HepG2 (cell line): ENCODE data around the gene NEK6. TPM values are rescaled to one million over a fixed set of nuclear protein-coding genes. Genes with fewer than 3 reads are reported as not detected.

Experiments
- MAFK ChIP-seq, 2 experiments: IDR thresholded peaks in 1 of 2; conservative IDR thresholded peaks in 1 of 2; 2 replicates each; pipeline ENCODE4 v1.6.1; 2011; ENCODE audit warnings: improper control_type of control experiment in 2 of 2, low read length in 2 of 2
- MIER2 ChIP-seq: IDR thresholded peaks from 2 replicates; pipeline ENCODE4 v1.6.1; 2016; ENCODE audit warnings: missing biosample characterization, missing genetic modification reagents
- SMARCE1 ChIP-seq: fragments of 450-650 bp; IDR thresholded peaks from 2 replicates; pipeline ENCODE4 v1.6.1; 2017; ENCODE audit warnings: borderline replicate concordance
- SOX13 ChIP-seq, 3 experiments: fragments of 450-650 bp in 1 of 3; sonication (generic) in 1 of 3; formaldehyde crosslinking in 1 of 3; IDR thresholded peaks in 2 of 3; conservative IDR thresholded peaks in 1 of 3; 2 replicates each; pipeline versions ENCODE4 v1.5.0 to v1.6.1; 2016 to 2020; ENCODE audit warnings: antibody characterized with exemption in 1 of 3, mild to moderate bottlenecking in 1 of 3, missing compliant biosample characterization in 1 of 3, missing genetic modification reagents in 1 of 3, moderate library complexity in 1 of 3
- ZFP37 ChIP-seq: sonication (generic); formaldehyde crosslinking; IDR thresholded peaks from 2 replicates; pipeline ENCODE4 v1.4.0; 2020; ENCODE audit warnings: missing genetic modification reagents, borderline replicate concordance
- ZNF790 ChIP-seq: sonication (generic); formaldehyde crosslinking; IDR thresholded peaks from 2 replicates; pipeline ENCODE4 v1.8.0; 2022; ENCODE audit warnings: missing genetic modification reagents, mild to moderate bottlenecking, borderline replicate concordance
- polyA plus RNA-seq, 8 experiments: library from polyadenylated mRNA; depleted of rRNA in 3 of 8; stranded (reverse) in 7 of 8; unstranded in 1 of 8; fragments of >200 nt; fragmentation: Illumina TruSeq in 4 of 8; extraction: Trizol in 4 of 8; gene quantifications; 2 replicates each; pipeline versions ENCODE4 v1.2.1 to v1.2.3, GENCODE V29; 2011 to 2016; ENCODE audit warnings: low read depth in 4 of 8, missing spikeins in 1 of 8, mixed read lengths in 1 of 8; ENCODE audit not compliant: insufficient read depth in 1 of 8
- total RNA-seq, 5 experiments: library from RNA; depleted of rRNA; stranded (reverse); fragments of >200 nt; fragmentation: Illumina TruSeq; extraction: Trizol; gene quantifications; 2 replicates each; pipeline ENCODE4 v1.2.3, GENCODE V29; 2016; ENCODE audit warnings: low read depth in 1 of 5
- TF ChIP-seq, protein P1 (sequence below): sonication (generic); formaldehyde crosslinking; IDR thresholded peaks from 2 replicates; pipeline ENCODE4 v1.4.0; 2020; ENCODE audit warnings: missing genetic modification reagents, mild to moderate bottlenecking, borderline replicate concordance
- TF ChIP-seq, protein P2 (sequence below): sonication (generic); formaldehyde crosslinking; IDR thresholded peaks from 2 replicates; pipeline ENCODE4 v1.4.0; 2020; ENCODE audit warnings: mild to moderate bottlenecking, missing genetic modification reagents

The NEK6 gene
- total and polyA plus RNA-seq, 2 of the 13 experiments (the other 11 are each of a cell fraction or from before 2014, with no cell fraction given), result 30.4 to 119 TPM

GRCh38 chr9:124373386-124373785, 115.6 kb downstream of the NEK6 start (continued):
- TF ChIP-seq, protein P1, sequence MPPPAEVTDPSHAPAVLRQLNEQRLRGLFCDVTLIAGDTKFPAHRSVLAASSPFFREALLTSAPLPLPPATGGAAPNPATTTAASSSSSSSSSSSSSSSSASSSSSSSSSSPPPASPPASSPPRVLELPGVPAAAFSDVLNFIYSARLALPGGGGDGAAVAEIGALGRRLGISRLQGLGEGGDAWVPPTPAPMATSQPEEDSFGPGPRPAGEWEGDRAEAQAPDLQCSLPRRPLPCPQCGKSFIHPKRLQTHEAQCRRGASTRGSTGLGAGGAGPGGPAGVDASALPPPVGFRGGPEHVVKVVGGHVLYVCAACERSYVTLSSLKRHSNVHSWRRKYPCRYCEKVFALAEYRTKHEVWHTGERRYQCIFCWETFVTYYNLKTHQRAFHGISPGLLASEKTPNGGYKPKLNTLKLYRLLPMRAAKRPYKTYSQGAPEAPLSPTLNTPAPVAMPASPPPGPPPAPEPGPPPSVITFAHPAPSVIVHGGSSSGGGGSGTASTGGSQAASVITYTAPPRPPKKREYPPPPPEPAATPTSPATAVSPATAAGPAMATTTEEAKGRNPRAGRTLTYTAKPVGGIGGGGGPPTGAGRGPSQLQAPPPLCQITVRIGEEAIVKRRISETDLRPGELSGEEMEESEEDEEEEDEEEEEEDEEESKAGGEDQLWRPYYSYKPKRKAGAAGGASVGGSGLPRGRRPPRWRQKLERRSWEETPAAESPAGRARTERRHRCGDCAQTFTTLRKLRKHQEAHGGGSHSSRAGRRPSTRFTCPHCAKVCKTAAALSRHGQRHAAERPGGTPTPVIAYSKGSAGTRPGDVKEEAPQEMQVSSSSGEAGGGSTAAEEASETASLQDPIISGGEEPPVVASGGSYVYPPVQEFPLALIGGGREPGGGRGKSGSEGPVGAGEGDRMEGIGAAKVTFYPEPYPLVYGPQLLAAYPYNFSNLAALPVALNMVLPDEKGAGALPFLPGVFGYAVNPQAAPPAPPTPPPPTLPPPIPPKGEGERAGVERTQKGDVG (CRISPR knock-in tag), result no peak
- TF ChIP-seq MAFK (conservative IDR thresholded peaks at IDR 0.05 in 1 of 2, IDR thresholded peaks at IDR 0.05 in 1 of 2; ENCODE audit: low read length in 2 of 2) (no peak), SMARCE1 (no peak), ZNF790 (CRISPR knock-in tag) (no peak), ZFP37 (CRISPR knock-in tag) (no peak), MIER2 (no peak), SOX13 (IDR thresholded peaks at IDR 0.05) (no peak), SOX13 (CRISPR knock-in tag; conservative IDR thresholded peaks at IDR 0.05 in 1 of 2, IDR thresholded peaks at IDR 0.05 in 1 of 2) (no peak)
- TF ChIP-seq, protein P2, sequence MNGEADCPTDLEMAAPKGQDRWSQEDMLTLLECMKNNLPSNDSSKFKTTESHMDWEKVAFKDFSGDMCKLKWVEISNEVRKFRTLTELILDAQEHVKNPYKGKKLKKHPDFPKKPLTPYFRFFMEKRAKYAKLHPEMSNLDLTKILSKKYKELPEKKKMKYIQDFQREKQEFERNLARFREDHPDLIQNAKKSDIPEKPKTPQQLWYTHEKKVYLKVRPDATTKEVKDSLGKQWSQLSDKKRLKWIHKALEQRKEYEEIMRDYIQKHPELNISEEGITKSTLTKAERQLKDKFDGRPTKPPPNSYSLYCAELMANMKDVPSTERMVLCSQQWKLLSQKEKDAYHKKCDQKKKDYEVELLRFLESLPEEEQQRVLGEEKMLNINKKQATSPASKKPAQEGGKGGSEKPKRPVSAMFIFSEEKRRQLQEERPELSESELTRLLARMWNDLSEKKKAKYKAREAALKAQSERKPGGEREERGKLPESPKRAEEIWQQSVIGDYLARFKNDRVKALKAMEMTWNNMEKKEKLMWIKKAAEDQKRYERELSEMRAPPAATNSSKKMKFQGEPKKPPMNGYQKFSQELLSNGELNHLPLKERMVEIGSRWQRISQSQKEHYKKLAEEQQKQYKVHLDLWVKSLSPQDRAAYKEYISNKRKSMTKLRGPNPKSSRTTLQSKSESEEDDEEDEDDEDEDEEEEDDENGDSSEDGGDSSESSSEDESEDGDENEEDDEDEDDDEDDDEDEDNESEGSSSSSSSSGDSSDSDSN, result no peak
